HL-60/S4 (cell line): ENCODE data around the gene STAT5B.

Experiments used
- in situ Hi-C: fragments of 300-500 bp; cut with MboI; formaldehyde crosslinking; loops from 2 replicates; pipeline ENCODE4 v1.14.3; 2022; ENCODE audit warnings: low sequenced_read_pairs

Gene STAT5B

GRCh38 chr17:42183741-42184711, 92.2 kb downstream of the STAT5B start:
- in situ Hi-C loops: no loop called here

- in situ Hi-C loops: no loop called here
Observed at GRCh38 chr17:42182927-42183734, 93.1 kb downstream of the STAT5B start.

- in situ Hi-C loops: no loop called here
Observed at GRCh38 chr17:42181851-42182207, 94.4 kb downstream of the STAT5B start.

DNA sequence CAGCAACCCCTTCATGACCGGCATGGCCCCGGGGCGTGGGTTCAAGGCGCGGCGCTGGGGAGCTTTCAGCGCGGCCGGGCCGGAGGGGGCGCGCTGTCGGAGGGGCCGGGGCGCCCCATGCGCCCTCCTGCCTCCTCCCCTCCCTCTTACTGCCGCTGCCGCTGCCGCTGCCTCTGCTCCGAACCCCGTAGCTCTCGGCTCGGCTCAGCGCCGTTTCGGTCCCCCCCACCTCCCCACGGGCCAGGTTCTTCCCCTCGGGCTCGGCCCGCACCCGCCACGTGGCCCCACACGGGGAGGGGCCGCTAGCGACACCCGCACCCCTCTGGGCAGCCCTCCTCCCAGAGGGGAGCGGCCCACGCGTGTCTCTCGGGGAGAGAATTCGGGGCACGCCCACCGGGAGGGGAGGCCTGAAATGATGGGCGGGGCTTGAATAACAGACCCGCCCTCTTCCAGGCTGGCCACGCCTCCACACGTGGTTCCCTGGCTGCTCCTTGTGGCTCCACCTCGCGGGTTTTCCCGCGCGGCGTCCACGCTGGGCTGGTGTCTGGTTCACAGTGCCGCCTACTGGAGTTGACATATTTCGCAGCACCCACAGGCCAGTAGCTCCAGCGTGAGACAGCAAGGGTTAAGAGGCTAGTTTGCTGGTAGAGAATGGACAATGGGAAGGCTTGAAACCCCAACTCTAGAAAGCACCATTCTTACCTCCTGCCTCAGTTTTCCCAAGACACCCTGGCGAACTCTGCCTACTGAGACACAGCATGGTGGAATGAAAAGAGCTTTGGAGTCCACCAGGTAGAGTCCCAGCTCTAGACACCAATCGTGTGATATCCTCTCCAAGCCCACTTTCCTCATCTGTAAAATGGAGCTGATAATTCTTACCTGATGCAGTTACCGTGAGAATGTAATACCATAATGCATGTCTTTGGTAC, 95.0 kb downstream of the STAT5B start, which contains the start of gene KCNH4:
Gene KCNH4, minus strand, starts transcription at position 221 of the 929 bp plus-strand sequence. Its CDS starts 197 bp downstream, at position 24.
- in situ Hi-C loops: no loop called here

DNA sequence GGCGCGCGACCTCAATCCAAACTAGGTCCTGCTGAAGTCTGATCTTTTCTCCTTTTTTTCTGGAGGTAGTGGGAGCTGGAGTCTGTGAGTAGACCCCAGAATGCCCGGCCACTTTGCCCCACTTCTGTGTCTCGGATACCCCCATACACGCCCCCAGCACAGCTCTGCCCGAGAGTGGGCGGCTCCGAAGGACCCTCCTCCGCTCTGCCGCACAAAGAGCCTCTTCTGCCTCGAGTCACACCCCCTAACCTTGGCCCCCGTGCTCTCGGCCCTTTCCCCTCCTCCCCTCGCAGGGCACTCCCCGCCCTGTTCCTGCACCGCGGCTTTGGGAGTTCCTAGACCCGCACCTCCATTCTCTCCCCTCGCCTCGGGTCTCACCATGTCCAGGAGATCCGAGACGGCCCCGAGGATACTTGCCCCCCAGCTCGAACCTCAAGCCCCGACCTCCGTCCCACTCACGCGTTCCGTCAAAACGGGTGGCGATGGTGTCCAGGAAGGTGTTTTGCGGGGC, 95.7 kb downstream of the STAT5B start:
- in situ Hi-C loops: no loop called here

- in situ Hi-C loops: no loop called here
Observed at GRCh38 chr17:42179911-42180410, 96.2 kb downstream of the STAT5B start.

- in situ Hi-C loops: no loop called here
Observed at GRCh38 chr17:42179335-42179734, 96.9 kb downstream of the STAT5B start.

GRCh38 chr17:42178817-42179216, 97.4 kb downstream of the STAT5B start:
- in situ Hi-C loops: no loop called here

DNA sequence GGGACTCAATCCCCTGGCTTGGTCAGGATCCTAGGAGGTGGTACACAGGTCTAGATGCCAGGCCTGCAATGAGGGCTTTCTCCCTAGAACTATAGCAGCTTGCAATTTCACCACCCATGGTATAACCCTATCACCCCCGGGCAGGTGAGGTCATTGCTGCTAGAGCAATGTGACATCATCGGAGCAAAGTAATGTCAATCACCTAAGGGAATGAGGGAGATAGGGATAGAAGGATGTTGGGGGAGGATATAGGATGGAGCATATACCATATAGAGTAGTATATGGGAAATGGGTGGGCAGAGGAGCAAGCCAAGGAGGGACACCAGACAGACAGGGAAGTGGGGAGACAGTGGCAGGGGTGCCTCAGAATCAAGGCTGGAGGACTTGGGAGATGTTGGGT, 98.5 kb downstream of the STAT5B start:
- in situ Hi-C loops: no loop called here

DNA sequence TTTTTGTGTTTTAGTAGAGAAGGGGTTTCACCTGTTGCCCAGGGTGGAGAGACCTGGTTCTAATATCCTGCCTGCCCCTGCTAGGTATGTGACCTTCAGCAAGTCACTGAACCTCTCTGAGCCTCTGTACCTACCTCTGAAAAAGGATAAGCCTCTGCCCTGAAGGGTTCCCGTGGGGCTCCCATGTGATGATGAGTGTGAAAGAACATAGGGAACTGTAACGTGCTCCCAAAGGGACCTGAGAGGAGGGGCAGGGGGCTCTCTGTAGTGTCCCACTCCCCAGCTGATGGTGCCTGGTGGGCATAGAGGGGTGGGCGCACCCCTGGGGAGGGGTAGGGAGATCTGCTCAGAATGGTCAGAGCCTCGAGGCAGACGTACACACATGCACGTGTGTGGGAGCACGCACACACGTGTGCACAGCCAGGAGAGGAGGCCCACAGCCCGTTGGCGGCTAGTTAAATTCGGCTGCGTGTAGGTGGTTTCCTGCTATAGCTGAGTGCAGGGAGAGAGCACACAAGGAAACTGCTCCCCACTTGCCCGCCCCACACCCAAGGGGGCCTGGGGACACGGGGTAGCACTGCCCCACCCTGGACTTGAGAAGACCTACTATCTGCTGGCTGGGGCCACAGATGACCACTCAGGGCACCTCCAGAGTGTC, 101.9 kb downstream of the STAT5B start:
- in situ Hi-C loops: no loop called here

GRCh38 chr17:42171831-42172230, 104.4 kb downstream of the STAT5B start:
- in situ Hi-C loops: no loop called here

DNA sequence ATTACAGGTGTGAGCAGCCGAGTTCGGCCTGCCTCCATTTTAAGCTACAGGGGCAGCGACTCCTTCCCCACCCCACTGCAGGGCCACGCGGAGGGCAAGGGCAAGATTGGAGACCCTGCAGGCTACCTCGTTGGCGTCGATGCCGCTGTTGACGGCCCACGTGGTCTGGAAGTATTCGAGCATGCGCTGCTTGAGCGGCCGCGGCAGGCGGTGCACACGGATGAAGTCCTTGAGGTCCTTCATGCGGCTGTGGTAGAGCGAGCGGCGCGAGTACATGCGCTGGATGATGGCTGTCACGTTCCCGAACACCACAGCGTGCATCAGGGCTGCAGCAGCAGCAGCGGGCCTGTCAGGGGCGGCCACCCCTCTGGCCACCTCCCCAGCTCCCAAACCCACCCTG, 106.8 kb downstream of the STAT5B start:
- in situ Hi-C loops: no loop called here

- in situ Hi-C loops: no loop called here
Observed at GRCh38 chr17:42167807-42168206, 108.4 kb downstream of the STAT5B start.

- in situ Hi-C loops: no loop called here
Observed at GRCh38 chr17:42166196-42166763, 109.9 kb downstream of the STAT5B start.

DNA sequence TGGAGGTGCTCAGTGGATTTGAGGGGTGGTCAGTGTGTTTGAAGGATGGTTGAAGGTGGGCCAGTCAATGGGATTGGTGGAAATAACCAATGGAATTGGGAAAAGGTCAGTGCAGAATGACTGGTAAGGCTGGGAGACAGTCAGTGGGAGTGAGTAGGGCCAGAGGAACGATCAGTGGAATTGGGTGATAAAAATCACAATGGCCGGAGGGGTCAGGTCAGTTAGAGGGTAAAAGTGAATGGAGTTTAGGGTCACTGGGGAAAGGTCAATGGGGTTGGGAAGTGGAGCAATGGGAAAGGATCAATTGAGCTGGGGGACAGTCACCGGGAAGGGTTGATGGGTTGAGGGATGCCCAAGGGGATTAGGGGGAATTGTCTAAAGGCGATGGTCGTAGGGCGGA, 110.4 kb downstream of the STAT5B start:
- in situ Hi-C loops: no loop called here

DNA sequence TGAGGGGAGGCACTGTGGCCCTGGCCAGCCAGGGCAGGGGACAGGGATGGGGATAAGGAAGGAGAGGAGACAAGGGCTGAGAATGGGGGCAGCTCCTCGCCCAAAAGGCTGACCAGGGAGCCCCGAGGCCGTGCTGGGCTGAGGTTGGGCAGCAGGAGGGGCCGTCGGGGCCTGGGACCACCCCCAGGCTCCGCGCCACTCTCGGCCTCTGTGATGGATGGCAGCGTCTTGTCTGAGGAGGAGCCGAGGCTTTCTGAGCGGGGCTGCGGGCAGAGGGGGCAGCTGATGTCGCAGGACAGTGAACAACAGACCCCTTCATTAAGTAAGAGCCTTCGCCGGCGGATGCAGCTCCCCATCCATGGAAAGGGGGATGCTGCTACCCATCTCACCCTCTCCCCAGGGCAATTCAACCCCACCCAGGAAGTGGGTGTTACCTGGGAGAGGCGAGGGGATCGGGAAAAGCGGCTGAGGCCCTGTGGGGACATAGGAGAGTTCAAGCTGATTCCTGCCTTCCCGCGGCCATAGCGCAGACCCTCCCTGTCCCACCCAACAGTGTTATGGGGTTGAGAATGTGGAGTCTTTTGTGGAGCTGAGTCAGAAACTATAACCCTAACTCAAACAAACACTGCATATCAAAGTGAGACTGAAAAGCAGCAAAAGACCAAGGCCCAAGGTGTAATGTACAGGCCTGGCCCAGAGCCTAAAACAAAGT, 112.3 kb downstream of the STAT5B start:
- in situ Hi-C loops: no loop called here

DNA sequence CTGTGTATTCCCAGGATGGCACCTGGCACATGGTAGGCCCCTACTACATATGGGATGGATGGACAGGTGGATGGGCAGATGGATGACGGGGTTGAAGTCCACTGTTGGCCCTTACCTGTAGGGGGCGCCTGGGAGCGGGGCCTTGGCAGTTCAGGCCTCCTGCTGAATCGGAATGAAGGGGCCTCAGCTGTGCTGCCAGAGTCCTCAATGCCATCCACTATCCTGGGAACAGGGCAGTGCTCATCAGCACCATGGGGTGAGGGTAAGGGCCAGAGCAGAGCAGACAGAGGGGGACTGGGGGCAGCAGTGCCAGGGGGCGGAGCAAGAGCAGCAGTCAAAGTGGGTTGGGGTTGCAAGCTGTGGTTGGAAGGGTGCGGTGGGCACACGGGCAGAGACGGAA, 113.1 kb downstream of the STAT5B start:
- in situ Hi-C loops: no loop called here

DNA sequence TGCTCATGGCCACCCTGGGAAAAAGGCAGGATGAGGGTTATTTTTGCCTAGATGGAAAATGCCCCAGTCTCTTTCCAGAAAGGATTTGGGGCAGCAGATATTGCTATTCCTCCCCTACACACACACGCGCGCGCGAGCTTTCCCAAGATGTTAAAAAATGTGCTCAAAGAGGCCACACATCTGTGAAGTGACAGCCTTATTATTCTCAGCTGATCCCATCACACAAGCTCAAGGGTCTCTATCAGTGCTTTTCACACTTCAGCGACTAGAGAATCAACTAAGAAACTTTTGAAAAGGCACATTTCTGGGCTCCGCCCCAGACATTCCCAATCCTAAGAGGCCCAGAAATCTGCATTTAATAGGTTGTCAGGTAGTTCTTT, 115.7 kb downstream of the STAT5B start:
- in situ Hi-C loops: no loop called here
